Right lobe of liver (tissue), 6 donors: ENCODE measurements around the gene PTPRN2. TPM values are rescaled to one million over a fixed set of nuclear protein-coding genes. Genes with fewer than 3 reads are reported as not detected.
A peak's percentile ranks its signal among the peaks of the same experiment; 100 is the strongest.

Experiments
- ATAC-seq, 4 donors: fragments of 200-7000 bp; cut with Tn5 transposase; one replicate each; pipeline ENCODE4 v1.9.1; 2020; ENCODE audit warnings: mild to moderate bottlenecking in 4 of 4, moderate library complexity in 4 of 4
- DNase-seq, 3 donors: peaks; one replicate each; pipeline ENCODE4 v3.0.0-alpha.2; 2020
- H3K27ac ChIP-seq, 3 donors: fragments of 200-600 bp; one replicate each; pipeline ENCODE4 v1.8.0; 2022
- H3K27me3 ChIP-seq, 2 donors: fragments of 200-600 bp; one replicate each; pipeline ENCODE4 v1.8.0; 2022
- H3K36me3 ChIP-seq, 4 donors: fragments of 200-600 bp; sonication (generic) in 1 of 4; one replicate each; pipeline versions ENCODE4 v1.5.1 to v1.8.0; 2017 to 2022; ENCODE audit warnings: control low read depth in 1 of 4
- H3K4me1 ChIP-seq, 4 donors: fragments of 200-600 bp; sonication (generic) in 1 of 4; one replicate each; pipeline versions ENCODE4 v1.5.1 to v1.8.0; 2017 to 2022; ENCODE audit warnings: control low read depth in 1 of 4
- H3K4me3 ChIP-seq, 3 donors: fragments of 200-600 bp; one replicate each; pipeline ENCODE4 v1.8.0; 2022
- H3K9me3 ChIP-seq, 4 donors: fragments of 200-600 bp; sonication (generic) in 1 of 4; one replicate each; pipeline versions ENCODE4 v1.5.1 to v1.8.0; 2017 to 2022; ENCODE audit warnings: control low read depth in 1 of 4
- POLR2A ChIP-seq: fragments of 450-650 bp; IDR thresholded peaks from one replicate; pipeline ENCODE4 v1.6.1; 2017; ENCODE audit warnings: antibody characterized with exemption, mild to moderate bottlenecking
- WGBS: methylation state at CpG from one replicate; pipeline ENCODE4 v1.1.6; 2018; ENCODE audit warnings: low coverage, low lambda C conversion rate; ENCODE audit not compliant: insufficient coverage; ENCODE audit errors: missing lambda C conversion rate; 5-methylcytosine and 5-hydroxymethylcytosine counted together
- intact Hi-C, 2 donors: fragments of 100-400 bp; cut with DNase I; formaldehyde crosslinking; loops; one replicate each; pipeline versions ENCODE4 v1.11.2 to v1.14.1; 2022
- total RNA-seq, 6 experiments: library from RNA; depleted of rRNA in 2 of 6; stranded (reverse); fragments of >200 nt in 2 of 6; fragmentation: NEBNext Ultra II Directional in 3 of 6; extraction: Animal tissue kit (Norgen Biotek cat#: 25700) in 3 of 6; gene quantifications; one replicate each; pipeline versions ENCODE4 v1.1.0 to v1.2.4, GENCODE V29; 2016 to 2023
- TF ChIP-seq, protein P1 (sequence below), 4 donors: fragments of 200-600 bp in 3 of 4; fragments of 450-650 bp in 1 of 4; IDR thresholded peaks; one replicate each; pipeline versions ENCODE4 v1.5.1 to v1.8.0; 2016 to 2022; ENCODE audit warnings: antibody characterized with exemption in 4 of 4, mild to moderate bottlenecking in 2 of 4
- donor health status: DM: no; HTN: yes; CAD: no.
- donor health status: DM: no; HTN: no; CAD: no.
- donor health status: DM: no; HTN: no; CAD: no.
- donor health status: DM: no; HTN: yes; CAD: no.
- donor health status: DM: no; HTN: yes; CAD: no.

The PTPRN2 gene
- total RNA-seq, 6 experiments from 2014 or later = 0.15 to 0.87 (median 0.67) TPM

GRCh38 chr7:158074896-158075632 lies 512.6 kb downstream of the PTPRN2 start:
- intact Hi-C loops = no loop called here
- ATAC-seq = no peak

GRCh38 chr7:158073845-158074840 lies 513.5 kb downstream of the PTPRN2 start:
- ATAC-seq = no peak
- TF ChIP-seq POLR2A = no peak
- TF ChIP-seq, protein P1, sequence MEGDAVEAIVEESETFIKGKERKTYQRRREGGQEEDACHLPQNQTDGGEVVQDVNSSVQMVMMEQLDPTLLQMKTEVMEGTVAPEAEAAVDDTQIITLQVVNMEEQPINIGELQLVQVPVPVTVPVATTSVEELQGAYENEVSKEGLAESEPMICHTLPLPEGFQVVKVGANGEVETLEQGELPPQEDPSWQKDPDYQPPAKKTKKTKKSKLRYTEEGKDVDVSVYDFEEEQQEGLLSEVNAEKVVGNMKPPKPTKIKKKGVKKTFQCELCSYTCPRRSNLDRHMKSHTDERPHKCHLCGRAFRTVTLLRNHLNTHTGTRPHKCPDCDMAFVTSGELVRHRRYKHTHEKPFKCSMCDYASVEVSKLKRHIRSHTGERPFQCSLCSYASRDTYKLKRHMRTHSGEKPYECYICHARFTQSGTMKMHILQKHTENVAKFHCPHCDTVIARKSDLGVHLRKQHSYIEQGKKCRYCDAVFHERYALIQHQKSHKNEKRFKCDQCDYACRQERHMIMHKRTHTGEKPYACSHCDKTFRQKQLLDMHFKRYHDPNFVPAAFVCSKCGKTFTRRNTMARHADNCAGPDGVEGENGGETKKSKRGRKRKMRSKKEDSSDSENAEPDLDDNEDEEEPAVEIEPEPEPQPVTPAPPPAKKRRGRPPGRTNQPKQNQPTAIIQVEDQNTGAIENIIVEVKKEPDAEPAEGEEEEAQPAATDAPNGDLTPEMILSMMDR (IDR thresholded peaks at IDR 0.05) = no peak
- no peak overlapping the region for H3K4me3 ChIP-seq
- H3K36me3 ChIP-seq = no peaks in the 10 kb centered on the region
- H3K4me1 ChIP-seq = no peaks in the 10 kb centered on the region
- intact Hi-C loops = no loop called here
- H3K27ac ChIP-seq = no peak overlapping the region
- H3K9me3 ChIP-seq = no peaks in the 10 kb centered on the region
- no peak for DNase-seq
- H3K27me3 ChIP-seq = no peaks in the 10 kb centered on the region
- 55% methylated on average over 5 of the region's 35 CpGs for WGBS

More at GRCh38 chr7:158074896-158075632, 512.6 kb downstream of the PTPRN2 start:
- no peak overlapping the region for H3K27ac ChIP-seq
- TF ChIP-seq POLR2A = no peak
- TF ChIP-seq, protein P1 (IDR thresholded peaks at IDR 0.05) = no peak
- no peaks in the 10 kb centered on the region for H3K9me3 ChIP-seq
- 79% methylated on average over 10 of the region's 29 CpGs for WGBS
- DNase-seq = no peak
- H3K27me3 ChIP-seq = no peaks in the 10 kb centered on the region
- H3K4me3 ChIP-seq = no peak overlapping the region
- no peaks in the 10 kb centered on the region for H3K36me3 ChIP-seq
- no peaks in the 10 kb centered on the region for H3K4me1 ChIP-seq

GRCh38 chr7:158072991-158073730 lies 514.5 kb downstream of the PTPRN2 start:
- Histone ChIP-seq H3K4me3 (no peak overlapping the region), H3K9me3 (no peaks in the 10 kb centered on the region), H3K27ac (no peak overlapping the region), H3K4me1 (no peaks in the 10 kb centered on the region), H3K27me3 (no peaks in the 10 kb centered on the region), H3K36me3 (no peaks in the 10 kb centered on the region)
- WGBS = 73% methylated on average over 8 of the region's 18 CpGs
- DNase-seq (no peak), ATAC-seq (no peak)
- no peak for TF ChIP-seq POLR2A
- TF ChIP-seq, protein P1 (IDR thresholded peaks at IDR 0.05) = no peak
- intact Hi-C loops = no loop called here

GRCh38 chr7:158070222-158070920 lies 517.3 kb downstream of the PTPRN2 start:
- Histone ChIP-seq H3K9me3 (no peaks in the 10 kb centered on the region), H3K36me3 (no peaks in the 10 kb centered on the region), H3K27me3 (no peaks in the 10 kb centered on the region), H3K27ac (no peak overlapping the region), H3K4me1 (no peaks in the 10 kb centered on the region), H3K4me3 (no peak overlapping the region)
- ATAC-seq = no peak
- intact Hi-C loops = no loop called here
- peak in 1 of 3 donors; percentile 28 for DNase-seq
- TF ChIP-seq POLR2A = no peak
- 62% methylated on average over 2 of the region's 21 CpGs for WGBS
